ENCODE data around the gene MSI1. TPM values are rescaled to one million over a fixed set of nuclear protein-coding genes. Genes with fewer than 3 reads are reported as not detected.

Gene MSI1
- total RNA-seq, 4 donors from 2014 or later: 0.33 to 1.6 TPM; not detected in 2

DNA sequence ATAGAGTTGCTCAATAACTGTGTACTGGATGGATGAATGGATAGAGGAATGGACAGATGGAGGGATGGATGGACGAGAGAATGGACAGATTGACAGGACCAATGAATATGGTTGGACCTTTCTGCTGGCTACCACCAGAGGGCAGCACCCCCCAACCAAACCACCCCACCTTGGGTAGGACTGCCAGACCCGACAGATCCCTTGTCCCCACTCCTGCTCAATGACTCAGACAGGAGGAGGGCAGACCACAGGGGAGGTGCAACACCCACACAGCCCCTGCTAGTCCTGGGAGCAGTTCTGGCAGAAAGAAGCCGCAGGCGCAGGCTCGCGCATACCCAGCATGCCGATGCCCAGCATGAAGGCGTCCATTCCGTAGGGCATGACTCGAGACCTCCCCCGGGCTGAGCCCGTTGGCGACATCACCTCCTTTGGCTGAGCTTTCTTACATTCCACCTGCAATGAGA lies 12.4 kb downstream of the MSI1 start:
- WGBS, 2 donors: 63 to 74% methylated on average over 12 to 13 of the region's 13 CpGs
- no peak overlapping the region for H3K4me3 ChIP-seq (replicated peaks in 1 of 3)

DNA sequence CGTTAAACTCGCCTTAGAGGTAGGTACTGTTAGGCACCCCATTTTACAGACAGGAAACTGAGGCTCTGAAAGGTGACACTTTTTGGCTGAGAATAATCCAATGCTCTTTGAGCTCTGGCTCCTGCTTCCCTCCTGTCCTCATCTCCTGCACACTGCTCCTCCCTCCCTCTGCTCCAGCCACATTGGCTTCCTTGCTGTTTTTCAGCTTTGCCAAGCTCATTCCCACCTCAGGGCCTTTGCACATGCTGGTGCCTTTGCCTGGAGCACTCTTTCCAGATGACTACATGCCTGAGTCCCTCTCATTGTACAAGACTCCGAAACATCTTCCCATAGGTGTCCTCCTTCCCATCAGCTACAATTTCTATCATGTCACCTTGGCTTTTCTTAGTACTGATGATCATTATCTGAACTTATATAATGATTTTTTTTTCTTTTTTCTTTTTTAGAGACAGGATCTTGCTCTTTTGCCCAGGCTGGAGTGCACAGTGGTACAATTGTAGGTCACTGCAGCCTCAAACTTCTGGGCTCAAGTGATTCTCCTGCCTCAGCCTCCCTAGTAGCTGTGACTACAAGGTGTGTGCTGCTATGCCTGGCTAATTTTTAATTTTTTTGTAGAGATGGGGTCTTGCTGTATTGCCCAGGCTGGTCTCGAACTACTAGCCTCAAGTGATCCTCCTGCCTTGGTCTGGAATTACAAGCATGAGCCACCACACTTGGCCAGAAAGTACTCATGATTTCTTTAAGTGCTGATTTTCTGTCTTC lies 15.2 kb downstream of the MSI1 start:
- Histone ChIP-seq H3K27me3 (no peaks in the 10 kb centered on the region), H3K36me3 (no peaks in the 10 kb centered on the region), H3K4me1 (peaks cover 0 to 3% of the 10 kb centered on the region in 2 donors), H3K27ac (no peak overlapping the region), H3K4me3 (replicated peaks in 1 of 3) (no peak overlapping the region), H3K9me3 (no peaks in the 10 kb centered on the region)
- no peak for DNase-seq
- intact Hi-C loops (cut with DNase I): no loop called here
- no peak for TF ChIP-seq POLR2A (IDR thresholded peaks at IDR 0.05)
- WGBS, 2 donors: 95 to 96% methylated on average over 4 of the region's 4 CpGs

More for the DNA sequence above, 12.4 kb downstream of the MSI1 start:
- TF ChIP-seq, protein P1, sequence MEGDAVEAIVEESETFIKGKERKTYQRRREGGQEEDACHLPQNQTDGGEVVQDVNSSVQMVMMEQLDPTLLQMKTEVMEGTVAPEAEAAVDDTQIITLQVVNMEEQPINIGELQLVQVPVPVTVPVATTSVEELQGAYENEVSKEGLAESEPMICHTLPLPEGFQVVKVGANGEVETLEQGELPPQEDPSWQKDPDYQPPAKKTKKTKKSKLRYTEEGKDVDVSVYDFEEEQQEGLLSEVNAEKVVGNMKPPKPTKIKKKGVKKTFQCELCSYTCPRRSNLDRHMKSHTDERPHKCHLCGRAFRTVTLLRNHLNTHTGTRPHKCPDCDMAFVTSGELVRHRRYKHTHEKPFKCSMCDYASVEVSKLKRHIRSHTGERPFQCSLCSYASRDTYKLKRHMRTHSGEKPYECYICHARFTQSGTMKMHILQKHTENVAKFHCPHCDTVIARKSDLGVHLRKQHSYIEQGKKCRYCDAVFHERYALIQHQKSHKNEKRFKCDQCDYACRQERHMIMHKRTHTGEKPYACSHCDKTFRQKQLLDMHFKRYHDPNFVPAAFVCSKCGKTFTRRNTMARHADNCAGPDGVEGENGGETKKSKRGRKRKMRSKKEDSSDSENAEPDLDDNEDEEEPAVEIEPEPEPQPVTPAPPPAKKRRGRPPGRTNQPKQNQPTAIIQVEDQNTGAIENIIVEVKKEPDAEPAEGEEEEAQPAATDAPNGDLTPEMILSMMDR (IDR thresholded peaks at IDR 0.05): peak; percentile 46 to 83 (median 74)
- no peak for TF ChIP-seq POLR2A (IDR thresholded peaks at IDR 0.05)
- DNase-seq: peak; percentile 73 to 74
- no peaks in the 10 kb centered on the region for H3K27me3 ChIP-seq
- H3K4me1 ChIP-seq: peaks cover 3 to 8% of the 10 kb centered on the region in 2 donors
- intact Hi-C loops (cut with DNase I): loop anchor here (5.0 kb wide), 1 partner anchor 76 kb away; no protein-coding TSS in a partner anchor
- no peaks in the 10 kb centered on the region for H3K9me3 ChIP-seq
- no peak overlapping the region for H3K27ac ChIP-seq
- H3K36me3 ChIP-seq: no peaks in the 10 kb centered on the region

DNA sequence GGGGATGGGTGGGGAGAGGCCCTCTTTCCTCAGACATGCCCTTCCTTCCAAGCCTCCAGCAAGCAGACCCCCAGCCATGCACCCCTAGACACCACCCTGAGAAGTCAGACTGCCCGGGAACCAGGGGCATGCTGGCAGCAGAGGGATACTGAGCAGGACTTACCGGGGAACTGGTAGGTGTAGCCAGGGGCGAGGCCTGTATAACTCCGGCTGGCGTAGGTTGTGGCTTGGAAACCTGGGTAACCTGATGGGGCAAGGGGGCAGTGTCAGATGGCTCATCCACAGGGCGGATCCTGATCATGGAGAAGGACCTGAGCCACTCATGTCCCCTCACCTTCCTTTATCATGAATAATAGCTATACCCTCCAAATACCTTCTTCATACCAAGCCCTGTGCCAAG lies 15.8 kb downstream of the MSI1 start:
- WGBS, 2 donors: 93 to 98% methylated on average over 6 of the region's 6 CpGs
- H3K36me3 ChIP-seq: no peaks in the 10 kb centered on the region
- no peak overlapping the region for H3K27ac ChIP-seq
- no peaks in the 10 kb centered on the region for H3K27me3 ChIP-seq
- H3K4me3 ChIP-seq (replicated peaks in 1 of 3): no peak overlapping the region
- intact Hi-C loops (cut with DNase I): no loop called here
- no peak for TF ChIP-seq POLR2A (IDR thresholded peaks at IDR 0.05)
- TF ChIP-seq, protein P1 (IDR thresholded peaks at IDR 0.05): no peak
- DNase-seq: no peak
- peaks cover 0 to 3% of the 10 kb centered on the region in 2 donors for H3K4me1 ChIP-seq
- no peaks in the 10 kb centered on the region for H3K9me3 ChIP-seq

DNA sequence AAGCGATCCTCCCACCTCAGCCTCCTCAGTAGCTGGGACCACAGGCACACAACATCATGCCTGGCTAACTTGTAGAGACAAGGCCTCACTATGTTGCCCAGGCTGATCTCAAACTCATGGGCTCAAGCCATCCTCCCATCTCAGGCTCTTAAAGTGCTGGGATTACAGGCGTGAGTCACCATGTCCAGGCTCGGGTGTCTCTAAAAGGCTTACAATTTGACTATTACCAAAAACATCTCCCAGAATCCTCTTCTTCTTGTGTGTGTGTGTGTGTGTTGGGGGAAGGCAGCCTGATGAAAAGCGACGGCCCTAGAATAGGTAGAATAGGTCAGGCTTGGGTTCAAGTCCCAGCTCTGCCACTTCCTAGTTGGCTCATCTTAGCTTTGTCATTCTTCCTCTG lies 16.8 kb downstream of the MSI1 start:
- Histone ChIP-seq H3K9me3 (no peaks in the 10 kb centered on the region), H3K36me3 (no peaks in the 10 kb centered on the region), H3K27ac (no peak overlapping the region), H3K4me3 (replicated peaks in 1 of 3) (no peak overlapping the region), H3K27me3 (no peaks in the 10 kb centered on the region), H3K4me1 (peaks cover 0 to 7% of the 10 kb centered on the region in 2 donors)
- TF ChIP-seq POLR2A (IDR thresholded peaks at IDR 0.05): no peak
- TF ChIP-seq, protein P1 (IDR thresholded peaks at IDR 0.05): no peak
- no peak for DNase-seq
- intact Hi-C loops (cut with DNase I): no loop called here
- 73 to 84% methylated on average over 5 of the region's 5 CpGs for WGBS, 2 donors

DNA sequence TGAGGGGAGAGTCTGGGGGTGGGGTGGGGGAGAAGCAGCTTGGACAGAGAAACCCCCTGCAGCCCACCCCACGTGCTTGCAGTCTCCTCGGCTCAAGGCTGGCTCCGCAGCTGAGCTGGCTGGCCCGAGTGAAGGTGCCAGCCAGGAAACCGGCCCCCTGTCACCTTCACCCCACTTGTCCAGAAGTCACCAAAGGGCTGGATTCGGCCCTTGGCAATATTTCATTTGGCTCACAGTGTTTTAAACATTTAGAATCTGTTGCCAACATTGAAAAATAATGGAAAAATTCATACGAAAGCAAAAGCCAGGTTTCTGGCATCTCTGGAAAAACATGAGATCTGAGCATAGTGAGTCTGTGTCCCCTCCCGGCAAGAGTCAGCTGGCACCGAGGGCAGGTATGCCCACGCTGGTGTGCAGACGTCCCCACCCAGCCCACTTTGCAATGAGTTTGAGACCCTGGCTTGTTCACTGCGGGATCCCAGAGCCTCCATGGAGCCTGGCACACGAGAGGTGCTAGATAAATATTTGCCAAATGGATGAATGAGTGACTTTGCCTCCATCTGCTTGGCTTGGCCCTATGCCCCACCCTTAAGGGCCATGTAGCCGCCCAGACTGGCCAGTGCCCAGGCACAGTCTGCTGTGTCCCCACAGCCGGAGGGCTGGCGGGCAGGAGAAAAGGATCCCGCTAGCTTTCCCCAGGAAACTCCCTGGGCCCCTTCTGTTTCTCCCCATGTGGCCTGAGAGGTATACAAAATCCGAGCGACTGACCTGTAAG lies 18.2 kb downstream of the MSI1 start:
- WGBS, 2 donors: 79 to 88% methylated on average over 15 to 16 of the region's 19 CpGs
- no peaks in the 10 kb centered on the region for H3K9me3 ChIP-seq
- TF ChIP-seq, protein P1 (IDR thresholded peaks at IDR 0.05): no peak
- no peak for TF ChIP-seq POLR2A (IDR thresholded peaks at IDR 0.05)
- intact Hi-C loops (cut with DNase I): no loop called here
- no peak overlapping the region for H3K27ac ChIP-seq
- H3K36me3 ChIP-seq: no peaks in the 10 kb centered on the region
- DNase-seq: no peak
- no peak overlapping the region for H3K4me3 ChIP-seq (replicated peaks in 1 of 3)
- no peaks in the 10 kb centered on the region for H3K27me3 ChIP-seq
- H3K4me1 ChIP-seq: peaks cover 0 to 6% of the 10 kb centered on the region in 2 donors

Data from thyroid gland (tissue), 4 donors.